GM23338 (cell line): ENCODE data around the gene UMODL1. TPM values are rescaled to one million over a fixed set of nuclear protein-coding genes. Genes with fewer than 3 reads are reported as not detected.

ENCODE experiments used
- ATAC-seq: fragments of 200-7000 bp; cut with Tn5 transposase; 3 replicates; pipeline ENCODE4 v1.9.1; 2020
- DNase-seq: peaks from one replicate; pipeline ENCODE4 v3.0.0-alpha.2; 2015; ENCODE audit warnings: low spot score
- H2AFZ ChIP-seq: fragments of 200-600 bp; sonication (generic); 2 replicates; pipeline ENCODE4 v1.8.0; 2016; ENCODE audit warnings: antibody characterized with exemption, mild to moderate bottlenecking, moderate library complexity
- H3F3A ChIP-seq: fragments of 200-600 bp; sonication (generic); replicated peaks from 2 replicates; pipeline ENCODE4 v1.8.0; 2017; ENCODE audit warnings: antibody characterized with exemption, mixed run types, low read depth
- H3K27ac ChIP-seq: fragments of 200-600 bp; sonication (generic); 2 replicates; pipeline ENCODE4 v1.6.1; 2016; ENCODE audit warnings: low read depth
- H3K27me3 ChIP-seq: fragments of 200-600 bp; sonication (generic); 2 replicates; pipeline ENCODE4 v1.8.0; 2016; ENCODE audit warnings: mild to moderate bottlenecking, mixed run types, moderate library complexity; ENCODE audit not compliant: insufficient read depth
- H3K36me3 ChIP-seq: fragments of 200-600 bp; sonication (generic); 2 replicates; pipeline ENCODE4 v1.8.0; 2016; ENCODE audit warnings: mild to moderate bottlenecking; ENCODE audit not compliant: insufficient read depth
- H3K4me1 ChIP-seq: fragments of 200-600 bp; sonication (generic); 2 replicates; pipeline ENCODE4 v1.8.0; 2016; ENCODE audit warnings: mild to moderate bottlenecking, moderate library complexity; ENCODE audit not compliant: insufficient read depth
- H3K4me2 ChIP-seq: fragments of 200-600 bp; sonication (generic); 2 replicates; pipeline ENCODE4 v1.7.1; 2017; ENCODE audit warnings: mixed run types
- H3K4me3 ChIP-seq: fragments of 200-600 bp; sonication (generic); 2 replicates; pipeline ENCODE4 v1.6.1; 2016; ENCODE audit warnings: mixed run types
- H3K79me2 ChIP-seq: fragments of 200-600 bp; sonication (generic); replicated peaks from 2 replicates; pipeline ENCODE4 v1.8.0; 2017; ENCODE audit warnings: mild to moderate bottlenecking; ENCODE audit not compliant: insufficient read depth
- H3K9me2 ChIP-seq: fragments of 200-600 bp; sonication (generic); 2 replicates; pipeline ENCODE4 v1.8.0; 2017; ENCODE audit not compliant: insufficient read depth
- H4K20me1 ChIP-seq: fragments of 200-600 bp; sonication (generic); replicated peaks from 2 replicates; pipeline ENCODE4 v1.8.0; 2017; ENCODE audit warnings: mild to moderate bottlenecking; ENCODE audit not compliant: insufficient read depth
- H3K27ac Mint-ChIP-seq: 2 replicates; pipeline ENCODE4 v1.8.0; 2020; ENCODE audit warnings: inconsistent platforms, mild to moderate bottlenecking, moderate library complexity, mixed read lengths
- H3K27me3 Mint-ChIP-seq: 3 replicates; pipeline ENCODE4 v1.8.0; 2022; ENCODE audit warnings: low read depth, mild to moderate bottlenecking, moderate library complexity, mixed read lengths, inconsistent platforms; ENCODE audit not compliant: insufficient read depth, poor library complexity
- H3K36me3 Mint-ChIP-seq: 3 replicates; pipeline ENCODE4 v1.8.0; 2021; ENCODE audit warnings: low read depth, mild to moderate bottlenecking, inconsistent platforms, moderate library complexity, mixed read lengths
- H3K4me1 Mint-ChIP-seq: 3 replicates; pipeline ENCODE4 v1.8.0; 2020; ENCODE audit warnings: mild to moderate bottlenecking, inconsistent platforms, mixed read lengths
- H3K4me3 Mint-ChIP-seq: 3 replicates; pipeline ENCODE4 v1.8.0; 2021; ENCODE audit warnings: moderate library complexity, mild to moderate bottlenecking, inconsistent platforms, mixed read lengths
- H3K9me3 Mint-ChIP-seq: 3 replicates; pipeline ENCODE4 v1.8.0; 2020; ENCODE audit warnings: moderate library complexity, mild to moderate bottlenecking, inconsistent platforms, mixed read lengths
- CREB1 ChIP-seq: fragments of 250-450 bp; sonication (Bioruptor Pico); IDR thresholded peaks from 2 replicates; pipeline ENCODE4 v1.5.0; 2020; ENCODE audit warnings: low read depth, mild to moderate bottlenecking, moderate library complexity
- EZH2 ChIP-seq: fragments of 200-600 bp; sonication (generic); IDR thresholded peaks from one replicate; pipeline ENCODE4 v1.8.0; 2017; ENCODE audit warnings: antibody characterized with exemption, mild to moderate bottlenecking, low read depth; ENCODE audit not compliant: unreplicated experiment
- EZH2phosphoT487 ChIP-seq: fragments of 200-600 bp; sonication (generic); IDR thresholded peaks from one replicate; pipeline ENCODE4 v1.8.1; 2018; ENCODE audit warnings: antibody characterized with exemption; ENCODE audit not compliant: unreplicated experiment
- JUNB ChIP-seq: IDR thresholded peaks from one replicate; pipeline ENCODE4 v1.6.1; 2016; ENCODE audit warnings: antibody characterized with exemption; ENCODE audit not compliant: unreplicated experiment
- NANOG ChIP-seq: IDR thresholded peaks from 2 replicates; pipeline ENCODE4 v1.6.1; 2016; ENCODE audit warnings: antibody characterized with exemption, borderline replicate concordance
- POLR2AphosphoS5 ChIP-seq: IDR thresholded peaks from 2 replicates; pipeline ENCODE4 v1.6.1; 2016; ENCODE audit warnings: antibody characterized with exemption, low read depth
- STAT1 ChIP-seq: IDR thresholded peaks from one replicate; pipeline ENCODE4 v1.6.1; 2016; ENCODE audit warnings: antibody characterized with exemption; ENCODE audit not compliant: unreplicated experiment
- ZNF114 ChIP-seq: fragments of 250-450 bp; sonication (Bioruptor Pico); IDR thresholded peaks from 2 replicates; pipeline ENCODE4 v1.5.0; 2020; ENCODE audit warnings: mild to moderate bottlenecking, moderate library complexity
- polyA plus RNA-seq: library from polyadenylated mRNA; unstranded; fragments of >200 nt; fragmentation: Nextera tagmentation; extraction: Ambion mirVana; gene quantifications from 2 replicates; pipeline ENCODE4 v1.2.1, GENCODE V29; 2016
- total RNA-seq: library from RNA; depleted of rRNA; stranded (reverse); fragments of >200 nt; shearing (Covaris generic); gene quantifications from 2 replicates; pipeline ENCODE4 v1.2.3, GENCODE V29; 2014
- TF ChIP-seq, protein P1 (sequence below): IDR thresholded peaks from one replicate; pipeline ENCODE4 v1.6.1; 2018; ENCODE audit warnings: antibody characterized with exemption; ENCODE audit not compliant: unreplicated experiment
- TF ChIP-seq, protein P2 (sequence below), 2 experiments: fragments of 200-600 bp in 1 of 2; sonication (generic) in 1 of 2; conservative IDR thresholded peaks; 2 replicates each; pipeline versions ENCODE4 v1.5.1 to v1.6.1; 2016 to 2017; ENCODE audit warnings: antibody characterized with exemption in 2 of 2, low read depth in 2 of 2, mild to moderate bottlenecking in 2 of 2, moderate library complexity in 1 of 2
- TF ChIP-seq, protein P3 (sequence below): fragments of 250-450 bp; sonication (Bioruptor Pico); IDR thresholded peaks from 2 replicates; pipeline ENCODE4 v1.5.0; 2020; ENCODE audit warnings: mild to moderate bottlenecking, moderate library complexity

The UMODL1 gene
- total and polyA plus RNA-seq, 2 experiments from 2014 or later: not detected

DNA sequence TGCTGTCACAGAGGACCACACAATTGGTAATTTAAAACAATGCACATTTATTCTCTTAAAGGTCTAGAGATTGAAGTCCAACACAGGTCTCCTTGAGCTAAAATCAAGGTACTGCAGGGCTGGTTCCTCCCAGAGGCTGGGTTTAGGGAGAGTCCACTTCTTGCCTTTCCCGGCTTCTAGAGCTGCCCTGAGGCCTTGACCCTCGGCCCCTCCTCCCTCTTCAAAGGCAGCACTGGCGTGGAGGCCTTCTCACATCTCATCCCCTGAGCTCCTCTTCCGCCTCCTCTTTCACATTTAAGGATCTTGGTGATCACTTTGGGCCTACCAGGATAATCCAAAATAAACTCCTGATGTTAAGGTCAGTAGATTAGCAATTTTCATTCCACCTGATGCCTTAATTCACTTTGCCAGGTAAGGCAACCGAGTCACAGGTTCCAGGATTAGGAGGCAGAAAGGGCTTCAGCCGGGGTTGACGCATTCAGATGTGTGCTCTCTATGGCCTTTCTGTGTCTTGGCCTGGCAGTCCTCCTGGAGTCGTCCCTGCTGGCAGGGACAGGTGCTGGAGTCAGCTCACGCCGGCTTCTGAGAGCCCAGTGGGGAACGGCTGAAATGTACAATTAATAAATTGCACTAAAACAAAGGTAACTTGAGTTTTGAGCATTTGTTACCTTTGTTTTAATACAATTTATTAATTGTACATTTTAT, 86.6 kb downstream of the UMODL1 start (continued):
- TF ChIP-seq, protein P1, sequence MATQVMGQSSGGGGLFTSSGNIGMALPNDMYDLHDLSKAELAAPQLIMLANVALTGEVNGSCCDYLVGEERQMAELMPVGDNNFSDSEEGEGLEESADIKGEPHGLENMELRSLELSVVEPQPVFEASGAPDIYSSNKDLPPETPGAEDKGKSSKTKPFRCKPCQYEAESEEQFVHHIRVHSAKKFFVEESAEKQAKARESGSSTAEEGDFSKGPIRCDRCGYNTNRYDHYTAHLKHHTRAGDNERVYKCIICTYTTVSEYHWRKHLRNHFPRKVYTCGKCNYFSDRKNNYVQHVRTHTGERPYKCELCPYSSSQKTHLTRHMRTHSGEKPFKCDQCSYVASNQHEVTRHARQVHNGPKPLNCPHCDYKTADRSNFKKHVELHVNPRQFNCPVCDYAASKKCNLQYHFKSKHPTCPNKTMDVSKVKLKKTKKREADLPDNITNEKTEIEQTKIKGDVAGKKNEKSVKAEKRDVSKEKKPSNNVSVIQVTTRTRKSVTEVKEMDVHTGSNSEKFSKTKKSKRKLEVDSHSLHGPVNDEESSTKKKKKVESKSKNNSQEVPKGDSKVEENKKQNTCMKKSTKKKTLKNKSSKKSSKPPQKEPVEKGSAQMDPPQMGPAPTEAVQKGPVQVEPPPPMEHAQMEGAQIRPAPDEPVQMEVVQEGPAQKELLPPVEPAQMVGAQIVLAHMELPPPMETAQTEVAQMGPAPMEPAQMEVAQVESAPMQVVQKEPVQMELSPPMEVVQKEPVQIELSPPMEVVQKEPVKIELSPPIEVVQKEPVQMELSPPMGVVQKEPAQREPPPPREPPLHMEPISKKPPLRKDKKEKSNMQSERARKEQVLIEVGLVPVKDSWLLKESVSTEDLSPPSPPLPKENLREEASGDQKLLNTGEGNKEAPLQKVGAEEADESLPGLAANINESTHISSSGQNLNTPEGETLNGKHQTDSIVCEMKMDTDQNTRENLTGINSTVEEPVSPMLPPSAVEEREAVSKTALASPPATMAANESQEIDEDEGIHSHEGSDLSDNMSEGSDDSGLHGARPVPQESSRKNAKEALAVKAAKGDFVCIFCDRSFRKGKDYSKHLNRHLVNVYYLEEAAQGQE: no peak
- TF ChIP-seq NANOG (no peak), ZNF114 (CRISPR knock-in tag) (no peak), EZH2phosphoT487 (no peak), STAT1 (no peak), EZH2 (no peak), CREB1 (CRISPR knock-in tag) (no peak)
- TF ChIP-seq, protein P2, sequence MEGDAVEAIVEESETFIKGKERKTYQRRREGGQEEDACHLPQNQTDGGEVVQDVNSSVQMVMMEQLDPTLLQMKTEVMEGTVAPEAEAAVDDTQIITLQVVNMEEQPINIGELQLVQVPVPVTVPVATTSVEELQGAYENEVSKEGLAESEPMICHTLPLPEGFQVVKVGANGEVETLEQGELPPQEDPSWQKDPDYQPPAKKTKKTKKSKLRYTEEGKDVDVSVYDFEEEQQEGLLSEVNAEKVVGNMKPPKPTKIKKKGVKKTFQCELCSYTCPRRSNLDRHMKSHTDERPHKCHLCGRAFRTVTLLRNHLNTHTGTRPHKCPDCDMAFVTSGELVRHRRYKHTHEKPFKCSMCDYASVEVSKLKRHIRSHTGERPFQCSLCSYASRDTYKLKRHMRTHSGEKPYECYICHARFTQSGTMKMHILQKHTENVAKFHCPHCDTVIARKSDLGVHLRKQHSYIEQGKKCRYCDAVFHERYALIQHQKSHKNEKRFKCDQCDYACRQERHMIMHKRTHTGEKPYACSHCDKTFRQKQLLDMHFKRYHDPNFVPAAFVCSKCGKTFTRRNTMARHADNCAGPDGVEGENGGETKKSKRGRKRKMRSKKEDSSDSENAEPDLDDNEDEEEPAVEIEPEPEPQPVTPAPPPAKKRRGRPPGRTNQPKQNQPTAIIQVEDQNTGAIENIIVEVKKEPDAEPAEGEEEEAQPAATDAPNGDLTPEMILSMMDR (conservative IDR thresholded peaks at IDR 0.05; ENCODE audit: low read depth in 2 of 2): no peak

DNA sequence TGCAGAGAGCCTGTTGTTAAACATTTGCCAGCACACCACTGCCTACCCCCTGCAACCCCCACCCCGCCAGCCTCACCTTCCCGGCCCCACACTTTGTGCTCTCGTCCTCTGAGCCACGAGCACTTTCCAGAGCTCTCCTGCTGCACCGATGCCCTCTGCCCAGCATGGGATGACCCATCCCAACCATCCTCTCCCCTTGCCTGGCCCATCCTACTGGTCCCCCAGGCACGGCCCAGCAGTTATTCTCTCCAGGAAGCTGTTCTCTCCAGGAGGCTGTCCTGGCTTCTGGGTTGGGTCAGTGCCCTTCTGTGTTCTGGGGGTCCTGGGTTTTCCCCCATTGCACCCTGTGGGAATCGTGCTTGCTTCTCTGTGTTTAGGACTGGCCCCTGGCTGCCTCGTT, 87.7 kb downstream of the UMODL1 start:
- Histone ChIP-seq H3F3A (no peaks in the 10 kb centered on the region), H2AFZ (no peak overlapping the region), H3K9me2 (no peaks in the 10 kb centered on the region), H3K27me3 (no peaks in the 10 kb centered on the region), H3K36me3 (no peaks in the 10 kb centered on the region), H4K20me1 (no peaks in the 10 kb centered on the region), H3K4me2 (no peak overlapping the region), H3K79me2 (no peaks in the 10 kb centered on the region), H3K4me3 (no peak overlapping the region), H3K4me1 (peaks cover 5% of the 10 kb centered on the region), H3K27ac (no peak overlapping the region)
- Mint-ChIP-seq H3K27ac (no peak overlapping the region), H3K4me1 (peaks cover 13% of the 10 kb centered on the region), H3K36me3 (no peaks in the 10 kb centered on the region), H3K4me3 (no peak overlapping the region), H3K9me3 (no peaks in the 10 kb centered on the region), H3K27me3 (peaks cover 11% of the 10 kb centered on the region)
- DNase-seq (no peak), ATAC-seq (no peak)
- no peak for TF ChIP-seq STAT1
- TF ChIP-seq CREB1 (CRISPR knock-in tag): no peak
- TF ChIP-seq NANOG: no peak
- TF ChIP-seq, protein P3, sequence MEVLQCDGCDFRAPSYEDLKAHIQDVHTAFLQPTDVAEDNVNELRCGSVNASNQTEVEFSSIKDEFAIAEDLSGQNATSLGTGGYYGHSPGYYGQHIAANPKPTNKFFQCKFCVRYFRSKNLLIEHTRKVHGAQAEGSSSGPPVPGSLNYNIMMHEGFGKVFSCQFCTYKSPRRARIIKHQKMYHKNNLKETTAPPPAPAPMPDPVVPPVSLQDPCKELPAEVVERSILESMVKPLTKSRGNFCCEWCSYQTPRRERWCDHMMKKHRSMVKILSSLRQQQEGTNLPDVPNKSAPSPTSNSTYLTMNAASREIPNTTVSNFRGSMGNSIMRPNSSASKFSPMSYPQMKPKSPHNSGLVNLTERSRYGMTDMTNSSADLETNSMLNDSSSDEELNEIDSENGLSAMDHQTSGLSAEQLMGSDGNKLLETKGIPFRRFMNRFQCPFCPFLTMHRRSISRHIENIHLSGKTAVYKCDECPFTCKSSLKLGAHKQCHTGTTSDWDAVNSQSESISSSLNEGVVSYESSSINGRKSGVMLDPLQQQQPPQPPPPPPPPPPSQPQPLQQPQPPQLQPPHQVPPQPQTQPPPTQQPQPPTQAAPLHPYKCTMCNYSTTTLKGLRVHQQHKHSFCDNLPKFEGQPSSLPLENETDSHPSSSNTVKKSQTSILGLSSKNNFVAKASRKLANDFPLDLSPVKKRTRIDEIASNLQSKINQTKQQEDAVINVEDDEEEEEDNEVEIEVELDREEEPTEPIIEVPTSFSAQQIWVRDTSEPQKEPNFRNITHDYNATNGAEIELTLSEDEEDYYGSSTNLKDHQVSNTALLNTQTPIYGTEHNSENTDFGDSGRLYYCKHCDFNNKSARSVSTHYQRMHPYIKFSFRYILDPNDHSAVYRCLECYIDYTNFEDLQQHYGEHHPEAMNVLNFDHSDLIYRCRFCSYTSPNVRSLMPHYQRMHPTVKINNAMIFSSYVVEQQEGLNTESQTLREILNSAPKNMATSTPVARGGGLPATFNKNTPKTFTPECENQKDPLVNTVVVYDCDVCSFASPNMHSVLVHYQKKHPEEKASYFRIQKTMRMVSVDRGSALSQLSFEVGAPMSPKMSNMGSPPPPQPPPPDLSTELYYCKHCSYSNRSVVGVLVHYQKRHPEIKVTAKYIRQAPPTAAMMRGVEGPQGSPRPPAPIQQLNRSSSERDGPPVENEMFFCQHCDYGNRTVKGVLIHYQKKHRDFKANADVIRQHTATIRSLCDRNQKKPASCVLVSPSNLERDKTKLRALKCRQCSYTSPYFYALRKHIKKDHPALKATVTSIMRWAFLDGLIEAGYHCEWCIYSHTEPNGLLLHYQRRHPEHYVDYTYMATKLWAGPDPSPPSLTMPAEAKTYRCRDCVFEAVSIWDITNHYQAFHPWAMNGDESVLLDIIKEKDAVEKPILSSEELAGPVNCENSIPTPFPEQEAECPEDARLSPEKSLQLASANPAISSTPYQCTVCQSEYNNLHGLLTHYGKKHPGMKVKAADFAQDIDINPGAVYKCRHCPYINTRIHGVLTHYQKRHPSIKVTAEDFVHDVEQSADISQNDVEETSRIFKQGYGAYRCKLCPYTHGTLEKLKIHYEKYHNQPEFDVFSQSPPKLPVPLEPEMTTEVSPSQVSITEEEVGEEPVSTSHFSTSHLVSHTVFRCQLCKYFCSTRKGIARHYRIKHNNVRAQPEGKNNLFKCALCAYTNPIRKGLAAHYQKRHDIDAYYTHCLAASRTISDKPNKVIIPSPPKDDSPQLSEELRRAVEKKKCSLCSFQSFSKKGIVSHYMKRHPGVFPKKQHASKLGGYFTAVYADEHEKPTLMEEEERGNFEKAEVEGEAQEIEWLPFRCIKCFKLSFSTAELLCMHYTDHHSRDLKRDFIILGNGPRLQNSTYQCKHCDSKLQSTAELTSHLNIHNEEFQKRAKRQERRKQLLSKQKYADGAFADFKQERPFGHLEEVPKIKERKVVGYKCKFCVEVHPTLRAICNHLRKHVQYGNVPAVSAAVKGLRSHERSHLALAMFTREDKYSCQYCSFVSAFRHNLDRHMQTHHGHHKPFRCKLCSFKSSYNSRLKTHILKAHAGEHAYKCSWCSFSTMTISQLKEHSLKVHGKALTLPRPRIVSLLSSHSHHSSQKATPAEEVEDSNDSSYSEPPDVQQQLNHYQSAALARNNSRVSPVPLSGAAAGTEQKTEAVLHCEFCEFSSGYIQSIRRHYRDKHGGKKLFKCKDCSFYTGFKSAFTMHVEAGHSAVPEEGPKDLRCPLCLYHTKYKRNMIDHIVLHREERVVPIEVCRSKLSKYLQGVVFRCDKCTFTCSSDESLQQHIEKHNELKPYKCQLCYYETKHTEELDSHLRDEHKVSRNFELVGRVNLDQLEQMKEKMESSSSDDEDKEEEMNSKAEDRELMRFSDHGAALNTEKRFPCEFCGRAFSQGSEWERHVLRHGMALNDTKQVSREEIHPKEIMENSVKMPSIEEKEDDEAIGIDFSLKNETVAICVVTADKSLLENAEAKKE (CRISPR knock-in tag): no peak
- no peak for TF ChIP-seq EZH2
- TF ChIP-seq EZH2phosphoT487: no peak
- no peak for TF ChIP-seq ZNF114 (CRISPR knock-in tag)
- no peak for TF ChIP-seq JUNB
- no peak for TF ChIP-seq POLR2AphosphoS5
